ENCODE measurements around the gene LRRC56. TPM values are rescaled to one million over a fixed set of nuclear protein-coding genes. Genes with fewer than 3 reads are reported as not detected.

Gene LRRC56
- total and polyA plus RNA-seq, 2 experiments from 2014 or later: 0.73 to 0.87 TPM

DNA sequence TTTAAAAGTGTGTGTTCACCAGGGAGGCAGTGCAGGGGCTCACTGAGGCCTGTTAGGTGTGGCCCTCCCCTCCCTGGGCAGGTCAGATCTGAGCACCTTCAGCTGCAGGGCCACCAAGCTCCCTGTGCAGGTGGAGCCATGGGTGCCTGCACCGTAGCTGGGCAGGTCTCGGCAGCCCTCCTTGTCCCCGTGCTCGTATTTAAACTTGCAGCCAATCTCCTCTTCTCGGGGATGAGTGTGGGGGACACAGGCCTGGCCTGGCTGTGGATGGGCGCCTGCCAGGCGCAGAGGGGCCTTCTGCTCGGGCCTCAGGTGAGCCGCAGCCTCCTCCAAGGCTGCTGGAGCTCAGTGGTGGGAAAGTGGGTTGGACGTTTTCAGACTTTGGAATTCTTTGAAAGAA lies 58.1 kb downstream of the LRRC56 start:
- H2AFZ ChIP-seq: no peak overlapping the region
- Mint-ChIP-seq H3K4me3 (no peak overlapping the region), H3K27ac (no peak overlapping the region), H3K27me3 (ENCODE audit: insufficient read depth, low read depth, poor library complexity) (peaks cover 13% of the 10 kb centered on the region), H3K9me3 (no peaks in the 10 kb centered on the region; the same call in 1 of the 3 replicates), H3K4me1 (no peaks in the 10 kb centered on the region), H3K36me3 (ENCODE audit: low read depth) (peaks cover 76% of the 10 kb centered on the region)
- H3K4me3 ChIP-seq: no peak overlapping the region
- H3K27me3 ChIP-seq (ENCODE audit: insufficient read depth): no peaks in the 10 kb centered on the region
- no peaks in the 10 kb centered on the region for H3K9me2 ChIP-seq (ENCODE audit: insufficient read depth)
- no peaks in the 10 kb centered on the region for H3K4me1 ChIP-seq (ENCODE audit: insufficient read depth)
- no peak overlapping the region for H3K27ac ChIP-seq (ENCODE audit: low read depth)
- peaks cover 5% of the 10 kb centered on the region; the same call in 1 of the 2 replicates for H3K79me2 ChIP-seq (replicated peaks; ENCODE audit: insufficient read depth)
- peaks cover 23% of the 10 kb centered on the region for H3K36me3 ChIP-seq (ENCODE audit: insufficient read depth)
- TF ChIP-seq CREB1 (CRISPR knock-in tag; IDR thresholded peaks at IDR 0.05; ENCODE audit: low read depth): no peak
- no peak for TF ChIP-seq EZH2phosphoT487 (IDR thresholded peaks at IDR 0.05; ENCODE audit: unreplicated experiment)
- no peak for TF ChIP-seq ZNF114 (CRISPR knock-in tag; IDR thresholded peaks at IDR 0.05)
- ATAC-seq (no peak), DNase-seq (ENCODE audit: low spot score) (no peak)
- peaks cover 19% of the 10 kb centered on the region; the same call in 1 of the 2 replicates for H4K20me1 ChIP-seq (replicated peaks; ENCODE audit: insufficient read depth)
- no peak overlapping the region for H3K4me2 ChIP-seq
- peaks cover 15% of the 10 kb centered on the region for H3F3A ChIP-seq (replicated peaks; ENCODE audit: low read depth)

- peaks cover 5% of the 10 kb centered on the region; the same call in 1 of the 2 replicates for H3K79me2 ChIP-seq (replicated peaks; ENCODE audit: insufficient read depth)
- no peak for ATAC-seq
- H3K4me1 Mint-ChIP-seq: no peaks in the 10 kb centered on the region
- H3K4me3 Mint-ChIP-seq: no peak overlapping the region; the same call in 2 of the 3 replicates
- H3K36me3 ChIP-seq (ENCODE audit: insufficient read depth): peaks cover 25% of the 10 kb centered on the region
- no peak for TF ChIP-seq ZNF462 (CRISPR knock-in tag; IDR thresholded peaks at IDR 0.05)
- no peak for TF ChIP-seq ZNF331 (CRISPR knock-in tag; IDR thresholded peaks at IDR 0.05; ENCODE audit: low read depth)
- TF ChIP-seq ETS1 (IDR thresholded peaks at IDR 0.05): no peak
- peaks cover 24% of the 10 kb centered on the region; the same call in 1 of the 2 replicates for H4K20me1 ChIP-seq (replicated peaks; ENCODE audit: insufficient read depth)
- H3K4me3 ChIP-seq: no peak overlapping the region
- H3K4me1 ChIP-seq (ENCODE audit: insufficient read depth): no peaks in the 10 kb centered on the region
- peaks cover 71% of the 10 kb centered on the region for H3K36me3 Mint-ChIP-seq (ENCODE audit: low read depth)
- DNase-seq (ENCODE audit: low spot score): no peak
- H3K27ac ChIP-seq (ENCODE audit: low read depth): peak overlapping the region; percentile 55; the same call in 1 of the 2 replicates
- no peak overlapping the region for H3K27ac Mint-ChIP-seq
- H3K9me3 Mint-ChIP-seq: no peaks in the 10 kb centered on the region; the same call in 1 of the 3 replicates
- H2AFZ ChIP-seq: no peak overlapping the region
- no peaks in the 10 kb centered on the region for H3K9me2 ChIP-seq (ENCODE audit: insufficient read depth)
- H3K27me3 Mint-ChIP-seq (ENCODE audit: insufficient read depth, low read depth, poor library complexity): peaks cover 13% of the 10 kb centered on the region
- H3K27me3 ChIP-seq (ENCODE audit: insufficient read depth): no peaks in the 10 kb centered on the region
- no peak overlapping the region for H3K4me2 ChIP-seq
- peaks cover 11% of the 10 kb centered on the region; the same call in 1 of the 2 replicates for H3F3A ChIP-seq (replicated peaks; ENCODE audit: low read depth)
Measured at GRCh38 chr11:596374-596773, 59.0 kb downstream of the LRRC56 start.

Data from GM23338 (cell line).